BE2C (cell line): ENCODE data around the gene CETP.

Experiments used
- DNase-seq: peaks from one replicate; pipeline ENCODE4 v3.0.0-alpha.2; 2020
- H3K27me3 ChIP-seq: fragments of 250-450 bp; sonication (Bioruptor Pico); 2 replicates; pipeline ENCODE4 v1.5.1; 2020; ENCODE audit warnings: mild to moderate bottlenecking
- H3K36me3 ChIP-seq: fragments of 250-450 bp; sonication (Bioruptor Pico); 2 replicates; pipeline ENCODE4 v1.5.1; 2020; ENCODE audit warnings: mild to moderate bottlenecking
- H3K4me1 ChIP-seq: fragments of 250-450 bp; sonication (Bioruptor Pico); 2 replicates; pipeline ENCODE4 v1.5.1; 2020
- H3K4me3 ChIP-seq: 2 replicates; pipeline ENCODE4 v1.5.1; 2011; ENCODE audit warnings: low read depth, low read length
- H3K9me3 ChIP-seq: fragments of 250-450 bp; sonication (Bioruptor Pico); 2 replicates; pipeline ENCODE4 v1.5.1; 2020
- TF ChIP-seq, protein P1 (sequence below): IDR thresholded peaks from 2 replicates; pipeline ENCODE4 v1.5.1; 2012; ENCODE audit warnings: mild to moderate bottlenecking, low read depth, low read length

The CETP gene

DNA sequence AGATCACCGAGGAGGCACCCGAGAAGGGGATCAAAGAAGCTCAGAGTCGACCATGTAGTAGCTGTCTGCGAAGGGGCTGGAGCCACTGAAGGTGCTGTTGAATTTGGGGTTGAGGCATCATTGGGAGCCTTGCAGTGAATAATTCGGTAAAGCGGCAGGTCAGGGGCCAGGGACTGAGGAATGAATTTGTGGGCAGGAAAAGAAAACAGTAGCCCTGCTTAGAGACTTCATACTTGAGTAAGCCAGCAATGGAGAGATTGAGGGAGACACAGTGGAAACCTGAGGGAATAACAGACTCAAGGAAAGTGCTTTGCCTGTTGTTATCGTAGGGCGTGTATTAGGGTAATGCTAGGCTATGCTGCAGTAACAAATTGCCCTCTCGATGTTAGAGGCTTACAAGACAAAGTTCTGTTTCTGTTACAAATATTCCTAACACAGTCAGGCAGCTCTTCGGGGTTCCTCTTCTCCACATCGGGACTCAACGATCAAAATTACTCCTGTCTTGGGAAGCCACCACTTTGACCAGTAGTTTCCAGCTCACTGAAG lies 43.2 kb upstream of the CETP start:
- TF ChIP-seq, protein P1, sequence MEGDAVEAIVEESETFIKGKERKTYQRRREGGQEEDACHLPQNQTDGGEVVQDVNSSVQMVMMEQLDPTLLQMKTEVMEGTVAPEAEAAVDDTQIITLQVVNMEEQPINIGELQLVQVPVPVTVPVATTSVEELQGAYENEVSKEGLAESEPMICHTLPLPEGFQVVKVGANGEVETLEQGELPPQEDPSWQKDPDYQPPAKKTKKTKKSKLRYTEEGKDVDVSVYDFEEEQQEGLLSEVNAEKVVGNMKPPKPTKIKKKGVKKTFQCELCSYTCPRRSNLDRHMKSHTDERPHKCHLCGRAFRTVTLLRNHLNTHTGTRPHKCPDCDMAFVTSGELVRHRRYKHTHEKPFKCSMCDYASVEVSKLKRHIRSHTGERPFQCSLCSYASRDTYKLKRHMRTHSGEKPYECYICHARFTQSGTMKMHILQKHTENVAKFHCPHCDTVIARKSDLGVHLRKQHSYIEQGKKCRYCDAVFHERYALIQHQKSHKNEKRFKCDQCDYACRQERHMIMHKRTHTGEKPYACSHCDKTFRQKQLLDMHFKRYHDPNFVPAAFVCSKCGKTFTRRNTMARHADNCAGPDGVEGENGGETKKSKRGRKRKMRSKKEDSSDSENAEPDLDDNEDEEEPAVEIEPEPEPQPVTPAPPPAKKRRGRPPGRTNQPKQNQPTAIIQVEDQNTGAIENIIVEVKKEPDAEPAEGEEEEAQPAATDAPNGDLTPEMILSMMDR, result no peak
- H3K36me3 ChIP-seq, result no peaks in the 10 kb centered on the region
- no peaks in the 10 kb centered on the region for H3K4me1 ChIP-seq

DNA sequence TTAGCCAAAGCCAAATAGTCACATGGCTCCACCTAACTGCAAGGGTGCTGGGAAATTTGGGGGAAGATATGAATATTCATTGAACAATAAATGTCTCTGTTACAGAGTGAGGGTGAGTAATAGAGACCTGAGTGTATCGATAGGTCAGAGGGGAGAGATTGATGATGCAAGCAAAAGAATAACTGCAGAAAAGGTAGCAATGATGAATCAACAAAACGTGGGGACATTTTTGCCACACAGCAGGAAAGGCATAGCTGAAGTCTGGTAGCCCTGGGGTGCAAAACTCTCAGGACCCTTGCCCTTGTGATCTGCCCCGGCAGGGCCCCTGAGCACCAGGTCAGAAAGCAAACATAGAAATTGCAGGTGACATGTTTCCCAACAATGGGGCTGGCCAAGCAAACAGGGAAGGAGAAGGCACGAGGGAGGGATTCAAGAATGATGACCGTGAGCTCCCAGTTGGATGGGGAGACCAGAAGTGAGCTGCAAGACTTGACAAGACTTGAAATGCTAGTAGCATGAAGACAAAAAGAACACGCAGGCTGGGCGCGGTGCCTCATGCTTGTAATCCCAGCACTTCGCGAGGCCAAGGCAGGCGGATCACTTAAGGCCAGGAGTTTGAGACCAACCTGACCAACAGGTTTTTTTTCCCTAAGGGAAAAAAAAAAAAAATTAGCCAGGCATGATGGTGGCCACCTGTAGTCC lies 42.5 kb upstream of the CETP start:
- no peak for DNase-seq
- Histone ChIP-seq H3K4me1 (no peaks in the 10 kb centered on the region), H3K27me3 (no peaks in the 10 kb centered on the region), H3K36me3 (no peaks in the 10 kb centered on the region), H3K9me3 (no peaks in the 10 kb centered on the region), H3K4me3 (no peak overlapping the region)
- TF ChIP-seq, protein P1, result no peak

More for the DNA sequence above, 43.2 kb upstream of the CETP start:
- DNase-seq, result no peak
- Histone ChIP-seq H3K9me3 (no peaks in the 10 kb centered on the region), H3K27me3 (no peaks in the 10 kb centered on the region), H3K4me3 (no peak overlapping the region)

DNA sequence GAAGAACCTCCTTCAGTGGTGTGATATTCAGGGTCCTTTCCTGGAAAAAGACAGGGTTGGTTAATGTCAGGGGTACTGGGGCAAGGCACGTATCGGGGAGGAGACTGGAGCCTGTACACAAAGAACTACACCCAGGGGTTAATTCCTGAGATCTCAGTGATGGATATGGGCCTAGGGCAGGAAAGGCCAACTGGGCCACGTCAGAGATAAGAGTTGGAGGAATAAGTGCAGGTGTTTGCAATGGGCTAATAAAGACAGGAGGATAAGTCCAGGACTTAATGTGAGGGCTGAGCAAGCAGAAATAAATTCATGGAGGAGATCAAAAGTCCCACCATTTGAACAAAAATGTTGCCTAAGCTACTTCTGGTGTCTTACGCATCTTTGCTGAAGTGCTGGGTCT lies 40.2 kb upstream of the CETP start:
- no peaks in the 10 kb centered on the region for H3K27me3 ChIP-seq
- TF ChIP-seq, protein P1, result no peak
- no peak overlapping the region for H3K4me3 ChIP-seq
- H3K4me1 ChIP-seq, result no peaks in the 10 kb centered on the region
- no peaks in the 10 kb centered on the region for H3K9me3 ChIP-seq
- DNase-seq, result no peak
- H3K36me3 ChIP-seq, result no peaks in the 10 kb centered on the region

DNA sequence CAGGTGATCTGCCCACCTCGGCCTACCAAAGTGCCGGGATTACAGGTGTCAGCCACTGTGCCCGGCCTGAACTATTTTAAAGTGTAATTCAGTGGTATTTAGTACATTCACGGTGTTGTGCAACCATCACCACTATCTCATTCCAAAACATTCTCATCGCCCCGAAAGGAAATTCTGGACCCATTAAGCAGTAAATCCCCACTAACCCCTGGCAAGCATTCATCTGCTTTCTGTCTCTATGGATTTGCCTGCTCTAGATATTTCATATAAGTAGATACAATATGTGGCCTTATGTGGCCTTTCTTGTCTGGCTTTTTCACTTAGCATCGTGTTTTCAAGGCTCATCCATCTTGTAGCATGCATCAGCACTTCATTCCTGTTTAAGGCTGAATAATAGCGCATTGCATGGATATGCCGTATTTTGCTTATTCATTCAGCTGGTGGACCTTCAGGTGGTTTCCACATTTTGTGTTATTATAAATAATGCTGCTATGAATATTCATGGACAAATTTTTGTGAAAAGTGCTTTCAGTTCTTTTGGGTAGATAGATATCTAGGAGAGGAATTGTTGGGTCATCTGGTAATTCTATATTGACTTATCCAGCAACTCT lies 38.2 kb upstream of the CETP start:
- Histone ChIP-seq H3K9me3 (no peaks in the 10 kb centered on the region), H3K4me1 (no peaks in the 10 kb centered on the region), H3K27me3 (no peaks in the 10 kb centered on the region), H3K36me3 (no peaks in the 10 kb centered on the region), H3K4me3 (no peak overlapping the region)
- no peak for DNase-seq
- TF ChIP-seq, protein P1, result no peak

DNA sequence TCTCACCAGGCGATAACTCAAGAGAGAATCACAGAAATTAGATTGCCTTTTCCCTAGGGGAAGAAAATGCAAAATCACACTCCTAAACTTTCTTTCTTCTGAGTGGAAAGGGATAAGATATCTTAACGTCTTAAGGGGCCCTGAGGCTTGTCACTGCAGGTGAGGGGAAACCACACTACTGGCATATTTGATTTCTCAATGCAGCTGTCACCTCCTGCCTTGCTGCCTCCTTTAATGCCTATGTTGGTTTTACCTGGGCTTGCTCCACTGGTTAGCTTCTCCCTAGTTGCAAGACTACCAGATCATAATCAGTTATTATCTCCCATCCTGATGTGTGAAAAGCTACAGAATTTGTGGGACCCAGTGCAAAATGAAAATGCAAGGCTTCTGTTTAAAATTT lies 34.3 kb upstream of the CETP start:
- no peaks in the 10 kb centered on the region for H3K27me3 ChIP-seq
- peaks cover 13% of the 10 kb centered on the region for H3K4me1 ChIP-seq
- no peak for DNase-seq
- no peak overlapping the region for H3K4me3 ChIP-seq
- TF ChIP-seq, protein P1, result no peak
- no peaks in the 10 kb centered on the region for H3K36me3 ChIP-seq
- no peaks in the 10 kb centered on the region for H3K9me3 ChIP-seq

DNA sequence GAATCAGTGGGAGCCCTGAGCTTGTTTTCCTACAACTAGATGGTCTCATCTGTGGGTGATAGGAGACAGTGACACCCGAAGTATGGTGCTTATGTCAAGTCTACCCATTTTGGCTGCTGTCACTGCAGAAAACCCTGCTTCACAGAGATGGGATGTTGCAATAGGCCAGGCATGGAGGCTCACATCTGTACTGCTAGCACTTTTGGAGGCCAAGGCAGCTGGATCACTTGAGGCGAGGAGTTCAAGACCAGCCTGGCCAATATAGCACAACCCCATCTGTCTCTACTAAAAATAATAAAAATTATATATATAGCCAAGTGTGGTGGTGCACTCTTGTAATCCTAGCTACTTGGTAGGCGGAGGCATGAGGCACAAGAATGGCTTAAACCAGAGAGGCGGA lies 32.1 kb upstream of the CETP start:
- Histone ChIP-seq H3K36me3 (no peaks in the 10 kb centered on the region), H3K4me3 (no peak overlapping the region), H3K9me3 (no peaks in the 10 kb centered on the region), H3K4me1 (peaks cover 17% of the 10 kb centered on the region), H3K27me3 (no peaks in the 10 kb centered on the region)
- DNase-seq, result no peak
- TF ChIP-seq, protein P1, result no peak
